Pulmonary artery endothelial cell (primary cell): Measurements from ENCODE around the gene GRM5. TPM values are rescaled to one million over a fixed set of nuclear protein-coding genes. Genes with fewer than 3 reads are reported as not detected.

Experiments used
- total RNA-seq: library from RNA; depleted of rRNA; stranded (reverse); fragments of >200 nt; gene quantifications from 2 replicates; pipeline ENCODE4 v1.2.3, GENCODE V29; 2014

The GRM5 gene
- total RNA-seq, 1 donor from 2014 or later, result under 0.01 TPM

Other genes starting within 250 kb of the GRM5 start
- gene TYR, start 111.9 kb upstream of the GRM5 start, total RNA-seq, result not detected in 2 replicates